Testis (tissue), 5 donors: ENCODE measurements around the gene GAS2L3. TPM values are rescaled to one million over a fixed set of nuclear protein-coding genes. Genes with fewer than 3 reads are reported as not detected.

ENCODE experiments used
- DNase-seq: peaks from one replicate; pipeline ENCODE4 v3.0.0-alpha.2; 2019
- H3K27ac ChIP-seq, 2 donors: fragments of 200-600 bp; sonication (generic); one replicate each; pipeline ENCODE4 v1.5.1; 2019
- H3K27me3 ChIP-seq: fragments of 200-600 bp; sonication (generic); one replicate; pipeline ENCODE4 v1.5.1; 2019
- H3K36me3 ChIP-seq: fragments of 200-600 bp; sonication (generic); one replicate; pipeline ENCODE4 v1.5.1; 2017; ENCODE audit warnings: low read depth; ENCODE audit errors: missing control alignments
- H3K4me1 ChIP-seq: fragments of 200-600 bp; sonication (generic); one replicate; pipeline ENCODE4 v1.5.1; 2019
- H3K4me3 ChIP-seq, 2 donors: fragments of 200-600 bp; sonication (generic); one replicate each; pipeline ENCODE4 v1.5.1; 2017 to 2019
- H3K9me3 ChIP-seq: fragments of 200-600 bp; sonication (generic); one replicate; pipeline ENCODE4 v1.5.1; 2017
- POLR2A ChIP-seq: fragments of 450-650 bp; IDR thresholded peaks from one replicate; pipeline ENCODE4 v1.6.1; 2017; ENCODE audit warnings: antibody characterized with exemption, mild to moderate bottlenecking, moderate library complexity
- WGBS, 2 donors: methylation state at CpG; one replicate each; pipeline ENCODE4 v1.1.5; 2018; 5-methylcytosine and 5-hydroxymethylcytosine counted together
- intact Hi-C: fragments of 100-400 bp; cut with DNase I; formaldehyde crosslinking; loops from one replicate; pipeline ENCODE4 v1.15.1; 2023; ENCODE audit warnings: low total_unique reads
- long read RNA-seq, 2 donors: transcript quantifications; one replicate each; lab custom pipeline, GENCODE V29; 2026
- polyA plus RNA-seq: library from polyadenylated mRNA; stranded (reverse); fragments of 350-450 nt; fragmentation: Illumina TruSeq; extraction: RNeasy Lipid Tissue Mini Kit (QIAGEN cat#74804); gene quantifications from one replicate; pipeline ENCODE4 v1.2.3, GENCODE V29; 2014; ENCODE audit warnings: low read depth, low replicate concordance; ENCODE audit not compliant: insufficient read depth
- total RNA-seq, 2 donors: library from RNA; depleted of rRNA; stranded (reverse); fragments of >200 nt; gene quantifications; one replicate each; pipeline ENCODE4 v1.2.3, GENCODE V29; 2016
- TF ChIP-seq, protein P1 (sequence below), 3 experiments: fragments of 450-650 bp in 2 of 3; fragments of 200-600 bp in 1 of 3; sonication (generic) in 1 of 3; IDR thresholded peaks; one replicate each; pipeline ENCODE4 v1.5.1; 2016 to 2019; ENCODE audit warnings: antibody characterized with exemption in 3 of 3, mild to moderate bottlenecking in 2 of 3, moderate library complexity in 1 of 3

The GAS2L3 gene
- total RNA-seq, result 10 to 100 TPM in 1 of 2 donors, 1 to 10 TPM in 1; 9.7 to 11.8 TPM
- polyA plus RNA-seq, result 10.4 TPM
- long read RNA-seq, donor 1, partial matches to known transcripts, result 8 of 9 reads
- long read RNA-seq, donor 1, other reads (novel, unspliced or antisense), result 0 of 9 reads
- long read RNA-seq, donor 2, partial matches to known transcripts, result 0 of 1 reads
- long read RNA-seq, donor 2, other reads (novel, unspliced or antisense), result 0 of 1 reads

DNA sequence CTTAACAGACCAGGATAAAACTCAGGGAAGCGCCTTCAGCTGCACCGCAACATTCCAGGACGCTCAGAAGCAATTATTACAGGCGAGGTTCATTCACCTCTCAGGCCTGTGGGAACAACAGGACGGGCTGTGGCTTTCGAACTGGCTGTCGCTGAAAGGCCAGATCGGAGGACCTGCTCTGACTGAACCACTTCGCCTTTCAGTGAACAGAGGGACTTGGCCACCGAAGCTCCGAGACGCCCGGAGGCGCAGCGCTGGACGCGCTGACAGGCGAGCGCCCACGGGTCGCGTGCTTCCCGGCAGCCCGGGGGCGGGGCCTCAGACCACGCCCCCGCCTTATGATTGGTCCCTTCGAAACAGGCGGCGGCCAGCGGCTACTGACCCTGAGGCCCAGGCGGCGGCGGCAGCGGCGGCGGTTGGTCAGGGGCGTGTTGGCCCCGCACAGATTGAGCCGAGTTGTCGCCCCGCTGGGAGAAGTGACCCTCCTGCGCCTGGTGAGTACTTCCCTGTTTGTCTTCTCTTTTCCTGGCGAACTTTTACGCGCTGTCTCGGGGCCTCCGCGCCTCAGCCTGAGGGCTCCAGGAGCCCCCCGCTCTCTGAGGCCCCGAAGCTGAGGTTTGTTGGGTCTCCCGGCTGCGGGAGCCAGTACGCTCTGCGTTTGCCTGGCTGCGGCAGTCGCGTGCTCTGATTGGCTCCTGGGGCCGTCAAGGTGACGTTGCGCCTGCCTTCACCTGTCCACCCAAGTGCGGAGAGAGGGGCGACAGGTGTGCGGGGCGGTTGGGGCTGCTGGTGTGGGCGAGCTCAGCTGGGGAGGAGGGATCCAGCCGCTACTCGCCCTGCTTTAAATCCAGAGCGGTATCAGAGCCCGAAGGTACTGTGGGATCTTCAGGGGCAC lies at the start of gene GAS2L3:
Gene GAS2L3, plus strand, starts transcription at position 393 of the 895 bp plus-strand sequence. CDS start 21,221 bp downstream, outside the sequence.
- intact Hi-C loops, result no loop called here
- Histone ChIP-seq H3K27ac (peak within 1 kb of the TSS; percentile 73 to 77), H3K4me1 (peaks cover 7% of the 10 kb centered on the region), H3K9me3 (no peaks in the 10 kb centered on the region), H3K27me3 (no peaks in the 10 kb centered on the region), H3K36me3 (no peaks in the 10 kb centered on the region), H3K4me3 (peak within 1 kb of the TSS; percentile 63 to 81)
- DNase-seq, result peak; percentile 95
- TF ChIP-seq, protein P1, sequence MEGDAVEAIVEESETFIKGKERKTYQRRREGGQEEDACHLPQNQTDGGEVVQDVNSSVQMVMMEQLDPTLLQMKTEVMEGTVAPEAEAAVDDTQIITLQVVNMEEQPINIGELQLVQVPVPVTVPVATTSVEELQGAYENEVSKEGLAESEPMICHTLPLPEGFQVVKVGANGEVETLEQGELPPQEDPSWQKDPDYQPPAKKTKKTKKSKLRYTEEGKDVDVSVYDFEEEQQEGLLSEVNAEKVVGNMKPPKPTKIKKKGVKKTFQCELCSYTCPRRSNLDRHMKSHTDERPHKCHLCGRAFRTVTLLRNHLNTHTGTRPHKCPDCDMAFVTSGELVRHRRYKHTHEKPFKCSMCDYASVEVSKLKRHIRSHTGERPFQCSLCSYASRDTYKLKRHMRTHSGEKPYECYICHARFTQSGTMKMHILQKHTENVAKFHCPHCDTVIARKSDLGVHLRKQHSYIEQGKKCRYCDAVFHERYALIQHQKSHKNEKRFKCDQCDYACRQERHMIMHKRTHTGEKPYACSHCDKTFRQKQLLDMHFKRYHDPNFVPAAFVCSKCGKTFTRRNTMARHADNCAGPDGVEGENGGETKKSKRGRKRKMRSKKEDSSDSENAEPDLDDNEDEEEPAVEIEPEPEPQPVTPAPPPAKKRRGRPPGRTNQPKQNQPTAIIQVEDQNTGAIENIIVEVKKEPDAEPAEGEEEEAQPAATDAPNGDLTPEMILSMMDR (IDR thresholded peaks at IDR 0.05), result no peak
- TF ChIP-seq POLR2A, result no peak
- WGBS, 2 donors, result 1 to 2% methylated on average over 19 to 70 of the region's 70 CpGs

- Histone ChIP-seq H3K36me3 (no peaks in the 10 kb centered on the region), H3K4me1 (no peaks in the 10 kb centered on the region), H3K27ac (no peak overlapping the region), H3K27me3 (no peaks in the 10 kb centered on the region), H3K9me3 (no peaks in the 10 kb centered on the region), H3K4me3 (no peak overlapping the region)
- WGBS, 2 donors, result 78 to 81% methylated on average over 3 of the region's 3 CpGs
- TF ChIP-seq POLR2A, result no peak
- TF ChIP-seq, protein P1 (IDR thresholded peaks at IDR 0.05), result no peak
- DNase-seq, result no peak
- intact Hi-C loops, result no loop called here
Observed at GRCh38 chr12:100528034-100528433, 45.5 kb upstream of the GAS2L3 start.

- no peak overlapping the region for H3K27ac ChIP-seq
- H3K27me3 ChIP-seq, result no peaks in the 10 kb centered on the region
- no peaks in the 10 kb centered on the region for H3K4me1 ChIP-seq
- no peaks in the 10 kb centered on the region for H3K9me3 ChIP-seq
- no peak for DNase-seq
- 74 to 84% methylated on average over 1 of the region's 1 CpG for WGBS, 2 donors
- H3K36me3 ChIP-seq, result no peaks in the 10 kb centered on the region
- TF ChIP-seq POLR2A, result no peak
- TF ChIP-seq, protein P1 (IDR thresholded peaks at IDR 0.05), result no peak
- intact Hi-C loops, result no loop called here
- H3K4me3 ChIP-seq, result no peak overlapping the region
Observed at GRCh38 chr12:100528471-100529127, 44.9 kb upstream of the GAS2L3 start.

DNA sequence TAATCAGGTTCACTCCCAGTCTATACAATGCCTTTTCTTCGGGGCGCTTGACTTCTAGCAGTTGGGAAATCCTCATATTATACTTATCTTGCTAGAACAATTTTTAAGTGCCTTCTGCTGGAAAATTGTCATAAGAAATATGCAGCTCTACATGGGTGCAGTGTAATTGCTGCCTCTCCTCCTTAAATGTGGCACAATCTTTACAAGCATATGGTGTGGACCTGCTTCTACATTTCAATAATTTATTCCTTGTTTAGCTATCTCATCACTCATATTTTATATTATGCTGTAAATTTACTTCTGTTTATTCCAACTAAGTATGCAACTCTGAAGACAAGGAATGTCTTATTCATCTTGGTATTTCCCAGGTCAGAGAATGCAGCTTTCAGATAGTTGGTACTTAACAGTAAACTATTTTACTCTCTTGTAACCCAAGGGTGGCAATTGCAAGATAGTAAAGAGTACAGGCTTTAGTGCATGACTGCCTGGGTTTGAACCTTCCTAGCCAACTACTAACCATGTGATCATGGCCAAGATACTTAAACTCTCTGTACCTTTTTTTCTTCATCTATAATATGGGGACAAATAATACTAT lies 43.6 kb upstream of the GAS2L3 start:
- Histone ChIP-seq H3K9me3 (no peaks in the 10 kb centered on the region), H3K27ac (no peak overlapping the region), H3K36me3 (no peaks in the 10 kb centered on the region), H3K4me3 (no peak overlapping the region), H3K4me1 (no peaks in the 10 kb centered on the region), H3K27me3 (no peaks in the 10 kb centered on the region)
- TF ChIP-seq, protein P1 (IDR thresholded peaks at IDR 0.05), result no peak
- no peak for TF ChIP-seq POLR2A
- intact Hi-C loops, result no loop called here
- no peak for DNase-seq
- WGBS, 2 donors, result 83 to 88% methylated on average over 2 of the region's 2 CpGs
